ENCODE data around the gene CCDC34. TPM values are rescaled to one million over a fixed set of nuclear protein-coding genes. Genes with fewer than 3 reads are reported as not detected.

Gene CCDC34
- total and polyA plus RNA-seq, 2 of the 8 experiments (the other 6 are each of a cell fraction or from before 2014, with no cell fraction given): 7.7 to 24.3 TPM

DNA sequence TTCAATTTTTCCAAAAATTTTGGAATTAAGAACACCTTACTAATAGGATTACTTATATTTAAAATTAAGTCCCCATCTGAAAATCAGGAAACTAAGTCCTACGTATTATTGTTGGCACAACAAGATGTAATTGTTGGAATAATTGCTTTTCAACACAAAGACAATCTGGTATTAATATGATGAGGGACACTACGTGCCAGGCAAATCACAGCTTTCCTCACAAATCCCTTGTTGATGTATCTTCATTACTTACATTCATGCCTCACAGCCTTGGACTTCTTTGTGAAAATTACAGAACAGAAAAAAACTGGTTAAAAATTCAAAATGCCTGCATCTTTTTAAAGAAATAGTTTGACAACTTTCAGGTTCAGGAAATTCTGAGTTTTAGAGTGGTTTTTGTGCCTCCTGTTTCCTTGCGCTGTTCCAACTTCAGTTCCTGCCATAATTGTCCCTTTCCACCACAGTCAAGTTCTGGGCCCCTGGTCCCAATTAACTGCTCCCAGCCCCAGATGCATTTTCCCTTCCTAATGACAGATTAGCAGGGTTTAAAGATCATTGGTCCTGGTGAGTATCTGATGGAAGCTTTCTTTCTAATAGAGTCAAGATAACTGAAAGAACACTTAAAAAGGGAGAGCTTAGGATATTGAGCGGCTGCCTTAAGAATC lies 23.3 kb upstream of the CCDC34 start:
- no peak overlapping the region for H2BK20ac ChIP-seq (ENCODE audit: low read length)
- H2BK12ac ChIP-seq (ENCODE audit: low read depth, low read length): no peak overlapping the region
- no peak overlapping the region for H4K91ac ChIP-seq (replicated peaks; ENCODE audit: insufficient read length, low read length)
- H2AK5ac ChIP-seq (ENCODE audit: low read depth, low read length): no peak overlapping the region
- WGBS, 2 experiments (ENCODE audit: extremely low coverage in 1 of 2, insufficient coverage in 1 of 2, insufficient read length in 1 of 2, insufficient replicate concordance in 2 of 2, low coverage in 1 of 2, low lambda C conversion rate in 2 of 2, missing lambda C conversion rate in 1 of 2): 89% methylated on average over 4 of the region's 4 CpGs; no CpG with 5 or more reads in 1 of the 2 experiments
- H4K8ac ChIP-seq (ENCODE audit: extremely low read depth, insufficient read depth, low read length): no peak overlapping the region
- CTCF ChIA-PET (ENCODE audit: partially characterized antibody): interaction anchor here (0.9 to 2.4 kb wide), 4 partner anchors 16 to 100 kb away, joined by 3 to 10 read pairs (median 4); no protein-coding TSS in a partner anchor
- no peak overlapping the region for H4K5ac ChIP-seq (ENCODE audit: insufficient read length, low read depth, low read length)
- no peak overlapping the region for H3K56ac ChIP-seq (replicated peaks; ENCODE audit: insufficient read length, low read depth, low read length)
- no peak overlapping the region for H2AFZ ChIP-seq (ENCODE audit: low read length)
- H2BK15ac ChIP-seq (ENCODE audit: low read length): no peak overlapping the region
- no peak overlapping the region for H3K14ac ChIP-seq (ENCODE audit: insufficient read length)
- no peaks in the 10 kb centered on the region for H3K9me3 ChIP-seq (ENCODE audit: insufficient read depth in 2 of 2, low read depth in 1 of 2, low read length in 1 of 2)
- POLR2A ChIA-PET (ENCODE audit: partially characterized antibody): interaction anchor here (1.0 to 1.6 kb wide), 2 partner anchors 9 to 12 kb away, joined by 3 read pairs; no protein-coding TSS in a partner anchor
- no peaks in the 10 kb centered on the region for H3K27me3 ChIP-seq (replicated peaks in 1 of 4; ENCODE audit: control insufficient read depth in 3 of 4, extremely low read depth in 1 of 4, insufficient read depth in 3 of 4, low read length in 3 of 4)
- H3K4ac ChIP-seq (replicated peaks; ENCODE audit: insufficient read length, low read depth, low read length): no peak overlapping the region
- no peak overlapping the region for H2BK120ac ChIP-seq (replicated peaks; ENCODE audit: low read depth, low read length)
- FAIRE-seq (no peak), DNase-seq (ENCODE audit: low read depth in 1 of 2, low spot score in 2 of 2) (no peak)
- no peak overlapping the region for H3K18ac ChIP-seq (ENCODE audit: extremely low read depth, low read length)
- no peak overlapping the region for H3K4me3 ChIP-seq (ENCODE audit: extremely low read depth in 1 of 4, insufficient read depth in 2 of 4, low read depth in 3 of 4, low read length in 4 of 4)
- H3K79me1 ChIP-seq (ENCODE audit: low read depth, low read length): no peaks in the 10 kb centered on the region
- no peak overlapping the region for H2BK5ac ChIP-seq (ENCODE audit: low read depth, low read length)
- H4K20me1 ChIP-seq (replicated peaks in 1 of 2; ENCODE audit: control insufficient read depth in 1 of 2, insufficient read depth in 2 of 2, low read length in 2 of 2): peaks cover 0 to 2% of the 10 kb centered on the region in 2 experiments
- no peak overlapping the region for H3K23ac ChIP-seq (ENCODE audit: insufficient read length)
- H3K23me2 ChIP-seq (ENCODE audit: low read depth, low read length): no peaks in the 10 kb centered on the region; the same call in 1 of the 2 replicates
- peaks cover 0 to 73% (median 26%) of the 10 kb centered on the region in 4 experiments; a peak in 7 of 8 replicates for H3K36me3 ChIP-seq (ENCODE audit: control insufficient read depth in 2 of 4, insufficient read depth in 4 of 4, low read length in 3 of 4)
- H3K79me2 ChIP-seq (ENCODE audit: control insufficient read depth in 1 of 2, insufficient read depth in 2 of 2, low read length in 2 of 2): peaks cover 0 to 12% of the 10 kb centered on the region in 2 experiments; a peak in 1 of 4 replicates
- no peak overlapping the region for H3K27ac ChIP-seq (ENCODE audit: low read depth, low read length)
- no peak overlapping the region for H3K4me2 ChIP-seq (ENCODE audit: insufficient read depth in 1 of 2, low read depth in 2 of 2, low read length in 2 of 2)
- no peak overlapping the region for H3K9ac ChIP-seq (replicated peaks in 1 of 4; ENCODE audit: extremely low read depth in 1 of 4, low read depth in 3 of 4, low read length in 3 of 4)
- peaks cover 2 to 11% (median 5%) of the 10 kb centered on the region in 4 experiments; a peak in 4 of 7 replicates for H3K4me1 ChIP-seq (replicated peaks in 1 of 4; ENCODE audit: control insufficient read depth in 3 of 4, insufficient read depth in 4 of 4, low read length in 3 of 4)
- TF ChIP-seq NRF1 (IDR thresholded peaks at IDR 0.05; ENCODE audit: low read depth, low read length) (no peak), EP300 (IDR thresholded peaks at IDR 0.05; ENCODE audit: borderline replicate concordance in 1 of 2, low read depth in 2 of 2, low read length in 2 of 2) (no peak), SIRT6 (IDR thresholded peaks at IDR 0.05; ENCODE audit: low read length) (no peak), HDAC6 (IDR thresholded peaks at IDR 0.05; ENCODE audit: low read depth, low read length) (no peak), EZH2 (IDR thresholded peaks at IDR 0.05; ENCODE audit: low read depth, low read length, severe bottlenecking) (no peak), EGR1 (IDR thresholded peaks at IDR 0.05; ENCODE audit: borderline replicate concordance, low read depth, low read length) (no peak), ZNF274 (IDR thresholded peaks at IDR 0.05; ENCODE audit: borderline replicate concordance, extremely low read depth, low read length) (no peak), CREB1 (IDR thresholded peaks at IDR 0.05) (no peak), CBX8 (IDR thresholded peaks at IDR 0.05; ENCODE audit: borderline replicate concordance, low read depth, low read length) (no peak), RBBP5 (IDR thresholded peaks at IDR 0.05; ENCODE audit: borderline replicate concordance, low read depth, low read length) (no peak), TAF7 (optimal IDR thresholded peaks at IDR 0.05; ENCODE audit: borderline replicate concordance, low read depth, low read length) (no peak), YY1 (IDR thresholded peaks at IDR 0.05; ENCODE audit: low read depth, low read length) (no peak)
- TF ChIP-seq, protein P1, sequence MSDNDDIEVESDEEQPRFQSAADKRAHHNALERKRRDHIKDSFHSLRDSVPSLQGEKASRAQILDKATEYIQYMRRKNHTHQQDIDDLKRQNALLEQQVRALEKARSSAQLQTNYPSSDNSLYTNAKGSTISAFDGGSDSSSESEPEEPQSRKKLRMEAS (IDR thresholded peaks at IDR 0.05): no peak

Data from H1 (cell line).